NB4 (cell line): ENCODE data around the gene RHBDD2.

Experiments used
- DNase-seq: peaks from one replicate; pipeline ENCODE4 v3.0.0; 2010; ENCODE audit warnings: low read depth
- H3K4me3 ChIP-seq: one replicate; pipeline ENCODE4 v1.5.1; 2011; ENCODE audit warnings: mild to moderate bottlenecking, low read depth, low read length, moderate library complexity
- MYC ChIP-seq: IDR thresholded peaks from 2 replicates; pipeline ENCODE4 v1.6.1; 2011; ENCODE audit warnings: low read depth, low read length
- POLR2A ChIP-seq: IDR thresholded peaks from 2 replicates; pipeline ENCODE4 v1.6.1; 2011; ENCODE audit warnings: mild to moderate bottlenecking; ENCODE audit not compliant: insufficient read length; ENCODE audit errors: extremely low read depth
- TF ChIP-seq, protein P1 (sequence below): IDR thresholded peaks from 2 replicates; pipeline ENCODE4 v1.6.1; 2011; ENCODE audit warnings: low read depth, low read length
- TF ChIP-seq, protein P2 (sequence below): IDR thresholded peaks from one replicate; pipeline ENCODE4 v1.5.1; 2012; ENCODE audit warnings: low read depth, low read length

The RHBDD2 gene

DNA sequence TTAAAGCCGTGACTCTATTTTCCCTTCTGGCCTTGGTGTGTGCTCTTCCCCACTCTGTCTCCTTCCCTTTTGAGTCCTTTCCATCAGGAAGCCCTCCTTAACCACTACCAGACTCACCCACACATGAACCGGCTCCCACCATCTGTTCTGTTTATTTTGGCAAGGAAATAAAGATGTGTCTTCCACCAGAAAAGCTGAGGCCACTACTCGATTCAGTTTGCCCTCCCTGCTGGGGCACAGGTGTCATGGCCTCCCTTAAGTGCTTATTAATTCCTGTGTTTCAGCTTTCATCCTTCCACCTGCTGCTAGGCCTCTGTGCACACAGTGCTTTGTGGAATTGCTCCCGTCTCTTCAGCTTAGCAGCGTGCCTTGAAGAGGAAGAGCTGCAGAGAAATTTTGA, 52.8 kb downstream of the RHBDD2 start:
- TF ChIP-seq, protein P1, sequence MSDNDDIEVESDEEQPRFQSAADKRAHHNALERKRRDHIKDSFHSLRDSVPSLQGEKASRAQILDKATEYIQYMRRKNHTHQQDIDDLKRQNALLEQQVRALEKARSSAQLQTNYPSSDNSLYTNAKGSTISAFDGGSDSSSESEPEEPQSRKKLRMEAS, result no peak
- TF ChIP-seq POLR2A, result no peak
- TF ChIP-seq MYC, result no peak
- TF ChIP-seq, protein P2, sequence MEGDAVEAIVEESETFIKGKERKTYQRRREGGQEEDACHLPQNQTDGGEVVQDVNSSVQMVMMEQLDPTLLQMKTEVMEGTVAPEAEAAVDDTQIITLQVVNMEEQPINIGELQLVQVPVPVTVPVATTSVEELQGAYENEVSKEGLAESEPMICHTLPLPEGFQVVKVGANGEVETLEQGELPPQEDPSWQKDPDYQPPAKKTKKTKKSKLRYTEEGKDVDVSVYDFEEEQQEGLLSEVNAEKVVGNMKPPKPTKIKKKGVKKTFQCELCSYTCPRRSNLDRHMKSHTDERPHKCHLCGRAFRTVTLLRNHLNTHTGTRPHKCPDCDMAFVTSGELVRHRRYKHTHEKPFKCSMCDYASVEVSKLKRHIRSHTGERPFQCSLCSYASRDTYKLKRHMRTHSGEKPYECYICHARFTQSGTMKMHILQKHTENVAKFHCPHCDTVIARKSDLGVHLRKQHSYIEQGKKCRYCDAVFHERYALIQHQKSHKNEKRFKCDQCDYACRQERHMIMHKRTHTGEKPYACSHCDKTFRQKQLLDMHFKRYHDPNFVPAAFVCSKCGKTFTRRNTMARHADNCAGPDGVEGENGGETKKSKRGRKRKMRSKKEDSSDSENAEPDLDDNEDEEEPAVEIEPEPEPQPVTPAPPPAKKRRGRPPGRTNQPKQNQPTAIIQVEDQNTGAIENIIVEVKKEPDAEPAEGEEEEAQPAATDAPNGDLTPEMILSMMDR, result no peak
- no peak for DNase-seq

DNA sequence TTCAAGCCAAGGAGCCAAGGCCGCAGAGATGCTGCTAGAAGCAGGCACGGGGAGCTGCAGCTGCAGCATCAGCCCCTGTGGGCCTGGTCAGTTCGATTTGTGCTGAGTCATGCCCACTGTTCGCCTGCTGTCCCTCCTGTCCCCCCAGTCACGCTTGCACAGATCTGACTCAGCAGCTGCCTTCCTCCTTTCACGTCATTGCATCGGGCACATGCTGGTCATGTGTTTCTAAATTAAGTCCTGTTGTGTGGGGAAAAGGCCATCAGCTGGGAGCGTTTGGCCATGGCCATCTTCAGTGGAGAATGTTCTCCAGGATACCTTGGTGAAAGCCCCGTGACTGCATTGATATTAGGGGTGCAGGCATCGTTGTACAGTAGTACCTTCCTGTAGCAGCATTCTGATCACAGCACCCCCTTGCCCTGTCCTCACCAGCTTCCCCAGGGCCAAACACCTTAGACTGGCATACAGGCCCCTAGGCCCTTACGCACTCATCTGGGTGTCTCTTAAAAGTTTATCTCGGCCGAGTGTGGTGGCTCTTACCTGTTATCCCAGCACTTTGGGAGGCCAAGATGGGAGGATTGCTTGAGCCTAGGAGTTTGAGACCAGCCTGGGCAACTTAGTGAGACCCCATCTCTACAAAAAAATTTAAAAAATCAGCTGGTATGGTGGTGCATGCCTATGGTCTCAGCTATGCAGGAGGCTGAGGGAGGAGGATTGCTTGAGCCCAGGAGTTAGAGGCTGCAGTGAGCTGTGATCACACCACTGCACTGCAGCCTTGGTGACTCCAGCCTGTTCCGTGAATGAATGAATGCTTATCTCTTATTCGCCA, 59.3 kb downstream of the RHBDD2 start:
- no peak overlapping the region for H3K4me3 ChIP-seq
- no peak for TF ChIP-seq MYC
- TF ChIP-seq, protein P1, result peak; percentile 63
- peak; percentile 65 for DNase-seq

More for the DNA sequence above, 52.8 kb downstream of the RHBDD2 start:
- no peak overlapping the region for H3K4me3 ChIP-seq
